ENCODE data around the gene NCK1. TPM values are rescaled to one million over a fixed set of nuclear protein-coding genes. Genes with fewer than 3 reads are reported as not detected.
"Not testable (repeated sequence)": the region's sequence is repeated elsewhere in the genome, so short reads cannot be mapped to it uniquely, and the experiment has no call there.

The NCK1 gene
- total and polyA plus RNA-seq, 2 experiments from 2014 or later, result 28.4 to 28.7 TPM

- H4K20me1 ChIP-seq (replicated peaks; ENCODE audit: insufficient read depth); H2AFZ ChIP-seq; DNase-seq (ENCODE audit: low spot score); H3K4me3 ChIP-seq; H3K9me3 Mint-ChIP-seq; H3F3A ChIP-seq (replicated peaks; ENCODE audit: low read depth); H3K4me3 Mint-ChIP-seq; H3K9me2 ChIP-seq (ENCODE audit: insufficient read depth); H3K27me3 Mint-ChIP-seq (ENCODE audit: insufficient read depth, low read depth, poor library complexity); H3K27me3 ChIP-seq (ENCODE audit: insufficient read depth); H3K36me3 ChIP-seq (ENCODE audit: insufficient read depth): not testable (repeated sequence)
- Mint-ChIP-seq H3K27ac (peak overlapping the region; percentile 47; the same call in 1 of the 2 replicates), H3K36me3 (ENCODE audit: low read depth) (peaks cover 12% of the 10 kb centered on the region), H3K4me1 (peaks cover 60% of the 10 kb centered on the region)
- Histone ChIP-seq H3K4me2 (peak overlapping the region; percentile 2; the same call in 1 of the 2 replicates), H3K4me1 (ENCODE audit: insufficient read depth) (peaks cover 65% of the 10 kb centered on the region), H3K79me2 (replicated peaks; ENCODE audit: insufficient read depth) (peaks cover 100% of the 10 kb centered on the region), H3K27ac (ENCODE audit: low read depth) (peak overlapping the region; percentile 73; the same call in 1 of the 2 replicates)
- ATAC-seq, result peak; percentile 28; the same call in 1 of the 3 replicates
These were observed 35.2 kb downstream of the NCK1 start for GRCh38 chr3:136897171-136897570.

DNA sequence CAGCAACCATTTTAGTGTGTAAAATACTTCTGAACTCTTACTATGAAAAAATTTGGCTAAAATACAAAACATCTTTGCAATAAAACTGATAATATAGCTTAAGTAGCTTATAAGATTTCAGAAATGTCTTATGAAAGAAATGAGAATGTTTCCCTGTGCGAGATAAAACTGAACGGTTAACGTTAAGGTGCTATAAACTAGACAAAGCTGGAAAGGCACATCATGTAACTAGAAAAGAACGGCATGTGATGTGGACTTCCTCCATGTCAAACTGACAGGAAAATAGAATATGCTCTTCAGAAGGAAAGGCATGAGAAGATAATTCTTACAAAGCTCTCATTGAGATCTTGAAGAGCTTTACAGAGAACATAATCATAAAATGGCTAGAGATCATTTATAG, 36.5 kb downstream of the NCK1 start:
- Mint-ChIP-seq H3K36me3 (ENCODE audit: low read depth) (peaks cover 12% of the 10 kb centered on the region), H3K4me1 (peaks cover 61% of the 10 kb centered on the region), H3K27me3 (ENCODE audit: insufficient read depth, low read depth, poor library complexity) (peaks cover 2% of the 10 kb centered on the region), H3K4me3 (no peak overlapping the region), H3K9me3 (no peaks in the 10 kb centered on the region; the same call in 2 of the 3 replicates), H3K27ac (no peak overlapping the region)
- H3K4me1 ChIP-seq (ENCODE audit: insufficient read depth), result peaks cover 69% of the 10 kb centered on the region
- peaks cover 100% of the 10 kb centered on the region for H3K79me2 ChIP-seq (replicated peaks; ENCODE audit: insufficient read depth)
- DNase-seq (ENCODE audit: low spot score) (no peak), ATAC-seq (no peak)
- H3K4me3 ChIP-seq, result no peak overlapping the region
- no peaks in the 10 kb centered on the region for H3K36me3 ChIP-seq (ENCODE audit: insufficient read depth)
- no peaks in the 10 kb centered on the region for H3F3A ChIP-seq (replicated peaks; ENCODE audit: low read depth)
- peaks cover 4% of the 10 kb centered on the region for H4K20me1 ChIP-seq (replicated peaks; ENCODE audit: insufficient read depth)
- H3K27me3 ChIP-seq (ENCODE audit: insufficient read depth), result no peaks in the 10 kb centered on the region
- TF ChIP-seq POLR2AphosphoS5 (IDR thresholded peaks at IDR 0.05; ENCODE audit: low read depth), result no peak
- TF ChIP-seq ZNF331 (CRISPR knock-in tag; IDR thresholded peaks at IDR 0.05; ENCODE audit: low read depth), result no peak
- TF ChIP-seq EZH2 (IDR thresholded peaks at IDR 0.05; ENCODE audit: low read depth, unreplicated experiment), result no peak
- no peak for TF ChIP-seq NANOG (IDR thresholded peaks at IDR 0.05; ENCODE audit: borderline replicate concordance)
- H2AFZ ChIP-seq, result no peak overlapping the region
- H3K27ac ChIP-seq (ENCODE audit: low read depth), result no peak overlapping the region; the same call in 1 of the 2 replicates
- no peak overlapping the region for H3K4me2 ChIP-seq
- H3K9me2 ChIP-seq (ENCODE audit: insufficient read depth), result no peaks in the 10 kb centered on the region

DNA sequence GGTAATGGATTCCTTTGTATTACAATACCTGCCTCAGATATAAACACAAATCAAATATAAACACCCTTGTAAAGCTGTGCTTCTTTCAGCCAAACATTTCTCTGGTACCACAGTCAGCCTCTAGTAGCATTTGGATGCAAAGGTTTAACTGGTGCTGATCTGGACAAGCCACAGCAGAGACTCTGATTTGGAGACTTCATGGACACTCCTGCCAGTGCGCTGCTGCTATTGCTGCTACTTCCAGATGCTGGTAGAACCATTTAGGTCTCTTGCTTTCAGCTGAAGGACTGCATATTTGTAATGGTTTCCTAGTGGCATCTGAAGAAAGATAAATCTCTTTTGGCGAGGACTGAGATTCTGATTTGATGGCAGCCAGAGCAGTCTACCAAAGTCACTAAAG, 36.9 kb downstream of the NCK1 start:
- DNase-seq (ENCODE audit: low spot score), result no peak
- TF ChIP-seq, protein P1, sequence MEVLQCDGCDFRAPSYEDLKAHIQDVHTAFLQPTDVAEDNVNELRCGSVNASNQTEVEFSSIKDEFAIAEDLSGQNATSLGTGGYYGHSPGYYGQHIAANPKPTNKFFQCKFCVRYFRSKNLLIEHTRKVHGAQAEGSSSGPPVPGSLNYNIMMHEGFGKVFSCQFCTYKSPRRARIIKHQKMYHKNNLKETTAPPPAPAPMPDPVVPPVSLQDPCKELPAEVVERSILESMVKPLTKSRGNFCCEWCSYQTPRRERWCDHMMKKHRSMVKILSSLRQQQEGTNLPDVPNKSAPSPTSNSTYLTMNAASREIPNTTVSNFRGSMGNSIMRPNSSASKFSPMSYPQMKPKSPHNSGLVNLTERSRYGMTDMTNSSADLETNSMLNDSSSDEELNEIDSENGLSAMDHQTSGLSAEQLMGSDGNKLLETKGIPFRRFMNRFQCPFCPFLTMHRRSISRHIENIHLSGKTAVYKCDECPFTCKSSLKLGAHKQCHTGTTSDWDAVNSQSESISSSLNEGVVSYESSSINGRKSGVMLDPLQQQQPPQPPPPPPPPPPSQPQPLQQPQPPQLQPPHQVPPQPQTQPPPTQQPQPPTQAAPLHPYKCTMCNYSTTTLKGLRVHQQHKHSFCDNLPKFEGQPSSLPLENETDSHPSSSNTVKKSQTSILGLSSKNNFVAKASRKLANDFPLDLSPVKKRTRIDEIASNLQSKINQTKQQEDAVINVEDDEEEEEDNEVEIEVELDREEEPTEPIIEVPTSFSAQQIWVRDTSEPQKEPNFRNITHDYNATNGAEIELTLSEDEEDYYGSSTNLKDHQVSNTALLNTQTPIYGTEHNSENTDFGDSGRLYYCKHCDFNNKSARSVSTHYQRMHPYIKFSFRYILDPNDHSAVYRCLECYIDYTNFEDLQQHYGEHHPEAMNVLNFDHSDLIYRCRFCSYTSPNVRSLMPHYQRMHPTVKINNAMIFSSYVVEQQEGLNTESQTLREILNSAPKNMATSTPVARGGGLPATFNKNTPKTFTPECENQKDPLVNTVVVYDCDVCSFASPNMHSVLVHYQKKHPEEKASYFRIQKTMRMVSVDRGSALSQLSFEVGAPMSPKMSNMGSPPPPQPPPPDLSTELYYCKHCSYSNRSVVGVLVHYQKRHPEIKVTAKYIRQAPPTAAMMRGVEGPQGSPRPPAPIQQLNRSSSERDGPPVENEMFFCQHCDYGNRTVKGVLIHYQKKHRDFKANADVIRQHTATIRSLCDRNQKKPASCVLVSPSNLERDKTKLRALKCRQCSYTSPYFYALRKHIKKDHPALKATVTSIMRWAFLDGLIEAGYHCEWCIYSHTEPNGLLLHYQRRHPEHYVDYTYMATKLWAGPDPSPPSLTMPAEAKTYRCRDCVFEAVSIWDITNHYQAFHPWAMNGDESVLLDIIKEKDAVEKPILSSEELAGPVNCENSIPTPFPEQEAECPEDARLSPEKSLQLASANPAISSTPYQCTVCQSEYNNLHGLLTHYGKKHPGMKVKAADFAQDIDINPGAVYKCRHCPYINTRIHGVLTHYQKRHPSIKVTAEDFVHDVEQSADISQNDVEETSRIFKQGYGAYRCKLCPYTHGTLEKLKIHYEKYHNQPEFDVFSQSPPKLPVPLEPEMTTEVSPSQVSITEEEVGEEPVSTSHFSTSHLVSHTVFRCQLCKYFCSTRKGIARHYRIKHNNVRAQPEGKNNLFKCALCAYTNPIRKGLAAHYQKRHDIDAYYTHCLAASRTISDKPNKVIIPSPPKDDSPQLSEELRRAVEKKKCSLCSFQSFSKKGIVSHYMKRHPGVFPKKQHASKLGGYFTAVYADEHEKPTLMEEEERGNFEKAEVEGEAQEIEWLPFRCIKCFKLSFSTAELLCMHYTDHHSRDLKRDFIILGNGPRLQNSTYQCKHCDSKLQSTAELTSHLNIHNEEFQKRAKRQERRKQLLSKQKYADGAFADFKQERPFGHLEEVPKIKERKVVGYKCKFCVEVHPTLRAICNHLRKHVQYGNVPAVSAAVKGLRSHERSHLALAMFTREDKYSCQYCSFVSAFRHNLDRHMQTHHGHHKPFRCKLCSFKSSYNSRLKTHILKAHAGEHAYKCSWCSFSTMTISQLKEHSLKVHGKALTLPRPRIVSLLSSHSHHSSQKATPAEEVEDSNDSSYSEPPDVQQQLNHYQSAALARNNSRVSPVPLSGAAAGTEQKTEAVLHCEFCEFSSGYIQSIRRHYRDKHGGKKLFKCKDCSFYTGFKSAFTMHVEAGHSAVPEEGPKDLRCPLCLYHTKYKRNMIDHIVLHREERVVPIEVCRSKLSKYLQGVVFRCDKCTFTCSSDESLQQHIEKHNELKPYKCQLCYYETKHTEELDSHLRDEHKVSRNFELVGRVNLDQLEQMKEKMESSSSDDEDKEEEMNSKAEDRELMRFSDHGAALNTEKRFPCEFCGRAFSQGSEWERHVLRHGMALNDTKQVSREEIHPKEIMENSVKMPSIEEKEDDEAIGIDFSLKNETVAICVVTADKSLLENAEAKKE (CRISPR knock-in tag; IDR thresholded peaks at IDR 0.05), result no peak
- no peak for TF ChIP-seq JUNB (IDR thresholded peaks at IDR 0.05; ENCODE audit: unreplicated experiment)
- TF ChIP-seq, protein P2, sequence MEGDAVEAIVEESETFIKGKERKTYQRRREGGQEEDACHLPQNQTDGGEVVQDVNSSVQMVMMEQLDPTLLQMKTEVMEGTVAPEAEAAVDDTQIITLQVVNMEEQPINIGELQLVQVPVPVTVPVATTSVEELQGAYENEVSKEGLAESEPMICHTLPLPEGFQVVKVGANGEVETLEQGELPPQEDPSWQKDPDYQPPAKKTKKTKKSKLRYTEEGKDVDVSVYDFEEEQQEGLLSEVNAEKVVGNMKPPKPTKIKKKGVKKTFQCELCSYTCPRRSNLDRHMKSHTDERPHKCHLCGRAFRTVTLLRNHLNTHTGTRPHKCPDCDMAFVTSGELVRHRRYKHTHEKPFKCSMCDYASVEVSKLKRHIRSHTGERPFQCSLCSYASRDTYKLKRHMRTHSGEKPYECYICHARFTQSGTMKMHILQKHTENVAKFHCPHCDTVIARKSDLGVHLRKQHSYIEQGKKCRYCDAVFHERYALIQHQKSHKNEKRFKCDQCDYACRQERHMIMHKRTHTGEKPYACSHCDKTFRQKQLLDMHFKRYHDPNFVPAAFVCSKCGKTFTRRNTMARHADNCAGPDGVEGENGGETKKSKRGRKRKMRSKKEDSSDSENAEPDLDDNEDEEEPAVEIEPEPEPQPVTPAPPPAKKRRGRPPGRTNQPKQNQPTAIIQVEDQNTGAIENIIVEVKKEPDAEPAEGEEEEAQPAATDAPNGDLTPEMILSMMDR (conservative IDR thresholded peaks at IDR 0.05; ENCODE audit: low read depth in 2 of 2), result no peak
- TF ChIP-seq POLR2AphosphoS5 (IDR thresholded peaks at IDR 0.05; ENCODE audit: low read depth), result no peak
- TF ChIP-seq, protein P3, sequence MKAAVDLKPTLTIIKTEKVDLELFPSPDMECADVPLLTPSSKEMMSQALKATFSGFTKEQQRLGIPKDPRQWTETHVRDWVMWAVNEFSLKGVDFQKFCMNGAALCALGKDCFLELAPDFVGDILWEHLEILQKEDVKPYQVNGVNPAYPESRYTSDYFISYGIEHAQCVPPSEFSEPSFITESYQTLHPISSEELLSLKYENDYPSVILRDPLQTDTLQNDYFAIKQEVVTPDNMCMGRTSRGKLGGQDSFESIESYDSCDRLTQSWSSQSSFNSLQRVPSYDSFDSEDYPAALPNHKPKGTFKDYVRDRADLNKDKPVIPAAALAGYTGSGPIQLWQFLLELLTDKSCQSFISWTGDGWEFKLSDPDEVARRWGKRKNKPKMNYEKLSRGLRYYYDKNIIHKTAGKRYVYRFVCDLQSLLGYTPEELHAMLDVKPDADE (IDR thresholded peaks at IDR 0.05), result no peak

More for the DNA sequence above, 36.9 kb downstream of the NCK1 start:
- H3K9me2 ChIP-seq (ENCODE audit: insufficient read depth), result no peaks in the 10 kb centered on the region
- Mint-ChIP-seq H3K4me1 (peaks cover 57% of the 10 kb centered on the region), H3K27ac (no peak overlapping the region), H3K4me3 (no peak overlapping the region), H3K36me3 (ENCODE audit: low read depth) (peaks cover 12% of the 10 kb centered on the region), H3K9me3 (no peaks in the 10 kb centered on the region; the same call in 2 of the 3 replicates), H3K27me3 (ENCODE audit: insufficient read depth, low read depth, poor library complexity) (peaks cover 3% of the 10 kb centered on the region)
- no peaks in the 10 kb centered on the region for H3K36me3 ChIP-seq (ENCODE audit: insufficient read depth)
- H3F3A ChIP-seq (replicated peaks; ENCODE audit: low read depth), result no peaks in the 10 kb centered on the region
- peaks cover 100% of the 10 kb centered on the region for H3K79me2 ChIP-seq (replicated peaks; ENCODE audit: insufficient read depth)
- no peaks in the 10 kb centered on the region for H3K27me3 ChIP-seq (ENCODE audit: insufficient read depth)
- no peak overlapping the region; the same call in 1 of the 2 replicates for H3K27ac ChIP-seq (ENCODE audit: low read depth)
- H2AFZ ChIP-seq, result no peak overlapping the region
- no peak overlapping the region for H3K4me3 ChIP-seq
- peaks cover 65% of the 10 kb centered on the region for H3K4me1 ChIP-seq (ENCODE audit: insufficient read depth)
- peaks cover 4% of the 10 kb centered on the region for H4K20me1 ChIP-seq (replicated peaks; ENCODE audit: insufficient read depth)
- ATAC-seq, result peak; percentile 46; the same call in 2 of the 3 replicates
- no peak overlapping the region for H3K4me2 ChIP-seq
